ENCODE results near the gene ENDOD1. TPM values are rescaled to one million over a fixed set of nuclear protein-coding genes. Genes with fewer than 3 reads are reported as not detected.

ENDOD1 gene
- polyA plus RNA-seq, 1 experiment = 11.0 TPM

DNA sequence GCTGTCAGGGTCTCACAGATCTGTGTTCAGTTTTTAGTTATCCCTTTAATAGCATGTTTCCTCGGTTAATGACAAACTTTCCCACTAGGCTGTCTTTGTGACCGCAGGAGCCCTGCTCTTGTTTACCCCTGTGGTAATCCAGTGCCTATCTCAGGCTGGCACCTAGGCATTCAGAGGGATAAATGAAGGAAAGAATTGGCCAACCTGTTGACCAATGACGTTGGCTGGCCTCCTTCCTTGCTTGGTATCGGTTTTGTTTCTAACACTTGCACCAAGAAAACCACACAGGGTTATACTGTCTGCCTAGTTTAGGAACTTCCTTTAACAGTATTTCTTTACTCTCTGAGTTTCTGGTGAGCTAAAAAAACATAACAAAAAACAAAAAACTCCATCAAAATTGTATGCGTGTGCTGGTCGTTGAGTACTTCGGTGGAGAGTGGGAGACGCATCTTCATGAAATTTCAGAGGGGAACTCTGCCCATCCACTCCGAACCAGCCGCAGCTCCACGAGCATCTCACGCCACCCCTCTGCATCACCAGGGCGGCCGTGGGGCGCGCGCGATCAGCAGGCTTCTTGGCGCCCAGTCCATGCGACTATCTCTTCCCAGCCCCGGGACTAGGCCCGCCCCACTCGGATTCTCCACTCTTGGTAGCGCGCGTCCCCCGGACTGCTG, 563 bp upstream of the ENDOD1 start:
- POLR2A ChIA-PET = interaction anchor here (0.6 kb wide), 3 partner anchors 45 to 1388 kb away, joined by 3 to 4 read pairs (median 3); no protein-coding TSS in a partner anchor
- TF ChIP-seq, protein P1, sequence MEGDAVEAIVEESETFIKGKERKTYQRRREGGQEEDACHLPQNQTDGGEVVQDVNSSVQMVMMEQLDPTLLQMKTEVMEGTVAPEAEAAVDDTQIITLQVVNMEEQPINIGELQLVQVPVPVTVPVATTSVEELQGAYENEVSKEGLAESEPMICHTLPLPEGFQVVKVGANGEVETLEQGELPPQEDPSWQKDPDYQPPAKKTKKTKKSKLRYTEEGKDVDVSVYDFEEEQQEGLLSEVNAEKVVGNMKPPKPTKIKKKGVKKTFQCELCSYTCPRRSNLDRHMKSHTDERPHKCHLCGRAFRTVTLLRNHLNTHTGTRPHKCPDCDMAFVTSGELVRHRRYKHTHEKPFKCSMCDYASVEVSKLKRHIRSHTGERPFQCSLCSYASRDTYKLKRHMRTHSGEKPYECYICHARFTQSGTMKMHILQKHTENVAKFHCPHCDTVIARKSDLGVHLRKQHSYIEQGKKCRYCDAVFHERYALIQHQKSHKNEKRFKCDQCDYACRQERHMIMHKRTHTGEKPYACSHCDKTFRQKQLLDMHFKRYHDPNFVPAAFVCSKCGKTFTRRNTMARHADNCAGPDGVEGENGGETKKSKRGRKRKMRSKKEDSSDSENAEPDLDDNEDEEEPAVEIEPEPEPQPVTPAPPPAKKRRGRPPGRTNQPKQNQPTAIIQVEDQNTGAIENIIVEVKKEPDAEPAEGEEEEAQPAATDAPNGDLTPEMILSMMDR (IDR thresholded peaks at IDR 0.05; ENCODE audit: insufficient read depth, low read depth, low read length) = no peak
- H3K4me3 ChIP-seq (ENCODE audit: low read depth, low read length) = peak overlapping the region; percentile 69
- H3K27me3 ChIP-seq (ENCODE audit: control insufficient read depth, insufficient read depth, low read length) = no peaks in the 10 kb centered on the region; the same call in 1 of the 2 replicates
- no peak for DNase-seq (ENCODE audit: low read depth)
- CTCF ChIA-PET = interaction anchor here (1.0 to 7.0 kb wide), 2 partner anchors 20 to 685 kb away, joined by 8 to 59 read pairs; partner anchors contain the start of gene SRSF8
- no peaks in the 10 kb centered on the region for H3K36me3 ChIP-seq (ENCODE audit: control insufficient read depth, insufficient read depth, low read length)

DNA sequence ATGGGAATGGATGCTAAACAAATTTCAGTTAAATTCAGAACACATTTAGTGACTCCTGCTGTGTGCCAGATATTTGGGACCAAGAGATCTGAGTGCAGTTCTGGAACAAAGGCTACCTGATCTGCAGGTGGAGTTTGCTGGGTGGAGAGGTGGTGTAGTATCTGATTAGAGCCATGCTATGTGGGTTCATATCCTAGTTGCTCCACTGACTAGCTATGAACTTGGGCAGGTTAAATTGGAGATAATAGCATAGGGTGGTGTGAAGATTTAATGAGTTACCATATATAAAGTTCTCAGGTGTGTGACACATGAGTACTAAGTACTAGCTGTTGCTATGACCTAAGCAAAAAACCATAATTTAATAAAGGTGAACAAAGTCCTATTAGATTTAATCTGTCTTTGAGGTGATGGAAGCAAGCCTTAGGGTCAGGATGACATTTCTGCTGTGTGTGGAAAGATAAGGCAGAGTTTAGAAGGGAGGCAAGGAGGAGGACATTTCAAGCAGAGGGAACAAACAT, 2.1 kb downstream of the ENDOD1 start:
- Histone ChIP-seq H3K4me3 (ENCODE audit: low read depth, low read length) (no peak overlapping the region), H3K36me3 (ENCODE audit: control insufficient read depth, insufficient read depth, low read length) (no peaks in the 10 kb centered on the region), H3K27me3 (ENCODE audit: control insufficient read depth, insufficient read depth, low read length) (no peaks in the 10 kb centered on the region)
- ChIA-PET POLR2A (no interaction called here), CTCF (interaction anchor here (0.7 to 7.0 kb wide), 3 partner anchors 11 to 59 kb away, joined by 3 to 59 read pairs (median 4); partner anchors contain the start of gene SRSF8)
- TF ChIP-seq, protein P1 (IDR thresholded peaks at IDR 0.05; ENCODE audit: insufficient read depth, low read depth, low read length) = no peak
- no peak for DNase-seq (ENCODE audit: low read depth)

DNA sequence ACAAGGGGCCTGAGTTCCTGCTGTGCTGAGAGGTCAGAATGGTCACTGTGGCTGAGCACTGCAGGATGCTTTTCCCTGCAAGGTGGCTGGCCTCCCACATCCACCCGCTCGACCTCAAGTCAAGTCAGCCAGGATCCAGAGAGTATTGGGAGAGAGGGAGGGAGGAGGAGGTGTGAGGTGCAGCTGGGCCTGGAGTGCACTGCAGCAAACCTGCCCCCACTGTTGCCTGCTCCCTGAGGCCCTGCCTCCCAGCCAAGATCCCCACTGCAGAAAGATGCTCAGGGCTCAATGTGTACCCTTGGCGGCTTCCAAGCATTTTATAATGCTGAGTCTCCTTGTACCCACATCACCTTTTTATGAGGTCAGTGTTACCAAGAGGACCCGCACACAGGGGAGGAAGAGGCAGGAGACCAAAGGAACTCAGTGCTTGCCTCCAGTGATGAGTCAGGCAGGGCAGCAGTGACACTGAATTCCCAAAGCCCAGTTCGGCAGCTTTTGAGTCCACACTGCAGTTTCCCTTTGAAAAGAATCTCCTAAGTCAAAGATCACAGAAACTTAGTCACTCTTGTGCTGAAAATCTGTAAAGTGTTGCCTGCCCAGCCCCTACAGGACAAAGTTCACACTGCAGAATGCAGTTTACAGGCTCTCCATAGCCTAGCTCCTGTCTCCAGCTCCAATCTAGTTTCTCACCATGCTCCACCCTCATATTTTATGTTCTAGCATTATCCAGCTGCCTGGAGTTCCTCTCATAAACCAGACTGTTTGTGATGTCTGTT, 3.1 kb downstream of the ENDOD1 start:
- H3K27me3 ChIP-seq (ENCODE audit: control insufficient read depth, insufficient read depth, low read length) = no peaks in the 10 kb centered on the region
- no peak overlapping the region for H3K4me3 ChIP-seq (ENCODE audit: low read depth, low read length)
- no peak for DNase-seq (ENCODE audit: low read depth)
- ChIA-PET POLR2A (interaction anchor here (0.5 kb wide), 1 partner anchor 1020 kb away, joined by 3 read pairs; no protein-coding TSS in a partner anchor), CTCF (interaction anchor here (0.7 to 7.0 kb wide), 7 partner anchors 9 to 670 kb away, joined by 3 to 59 read pairs (median 4); partner anchors contain the start of gene SRSF8)
- TF ChIP-seq, protein P1 (IDR thresholded peaks at IDR 0.05; ENCODE audit: insufficient read depth, low read depth, low read length) = peak; percentile 62
- no peaks in the 10 kb centered on the region for H3K36me3 ChIP-seq (ENCODE audit: control insufficient read depth, insufficient read depth, low read length)

DNA sequence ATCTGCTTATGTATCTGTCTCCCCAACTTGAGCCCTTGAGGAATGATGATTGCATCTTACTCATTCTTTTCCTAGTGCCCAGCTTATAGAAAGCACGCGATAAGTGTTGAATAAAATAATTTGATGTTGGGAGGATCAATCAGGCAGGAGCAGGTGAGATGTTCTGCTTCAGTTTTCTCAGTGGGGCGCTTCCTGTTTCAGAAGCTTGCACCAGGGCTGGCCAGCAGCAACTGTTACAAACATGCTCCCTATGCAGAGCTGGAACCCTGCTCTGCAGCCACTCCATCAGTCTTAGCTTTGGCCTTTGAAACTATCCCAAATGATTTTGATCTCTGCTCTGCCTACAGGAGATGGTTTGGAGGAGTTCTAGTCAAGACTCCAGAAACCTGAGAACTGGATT, 3.9 kb downstream of the ENDOD1 start:
- POLR2A ChIA-PET = no interaction called here
- H3K4me3 ChIP-seq (ENCODE audit: low read depth, low read length) = no peak overlapping the region
- TF ChIP-seq, protein P1 (IDR thresholded peaks at IDR 0.05; ENCODE audit: insufficient read depth, low read depth, low read length) = no peak
- no peaks in the 10 kb centered on the region for H3K36me3 ChIP-seq (ENCODE audit: control insufficient read depth, insufficient read depth, low read length)
- no peaks in the 10 kb centered on the region for H3K27me3 ChIP-seq (ENCODE audit: control insufficient read depth, insufficient read depth, low read length)
- no peak for DNase-seq (ENCODE audit: low read depth)
- CTCF ChIA-PET = interaction anchor here (0.5 to 7.0 kb wide), 8 partner anchors 9 to 669 kb away, joined by 3 to 59 read pairs (median 4); partner anchors contain the start of gene SRSF8
